NK-92 treated with Interleukin-12 subunit alpha and Interleukin-12 subunit beta, amount 100 ng/mL, for 24 hours (cell line): ENCODE results near the gene SGMS1.
"Not testable (repeated sequence)": the region's sequence is repeated elsewhere in the genome, so short reads cannot be mapped to it uniquely, and the experiment has no call there.

Source experiments
- DNase-seq: peaks from one replicate; lab custom pipeline; 2025; lab: John Stamatoyannopoulos, UW

The SGMS1 gene

GRCh38 chr10:50508315-50509051 lies 115.3 kb downstream of the SGMS1 start:
- no peak for DNase-seq

GRCh38 chr10:50506861-50507573 lies 116.7 kb downstream of the SGMS1 start:
- DNase-seq, result no peak

- DNase-seq, result no peak
These were observed 119.4 kb downstream of the SGMS1 start for GRCh38 chr10:50504389-50504788.

- no peak for DNase-seq
These were observed 120.0 kb downstream of the SGMS1 start for GRCh38 chr10:50503661-50504320.

GRCh38 chr10:50503156-50503555 lies 120.6 kb downstream of the SGMS1 start:
- DNase-seq, result not testable (repeated sequence)

GRCh38 chr10:50501924-50502452 lies 121.8 kb downstream of the SGMS1 start:
- no peak for DNase-seq

GRCh38 chr10:50501478-50501877 lies 122.3 kb downstream of the SGMS1 start:
- no peak for DNase-seq

- DNase-seq, result no peak
These were observed 125.3 kb downstream of the SGMS1 start for GRCh38 chr10:50498465-50498864.

DNA sequence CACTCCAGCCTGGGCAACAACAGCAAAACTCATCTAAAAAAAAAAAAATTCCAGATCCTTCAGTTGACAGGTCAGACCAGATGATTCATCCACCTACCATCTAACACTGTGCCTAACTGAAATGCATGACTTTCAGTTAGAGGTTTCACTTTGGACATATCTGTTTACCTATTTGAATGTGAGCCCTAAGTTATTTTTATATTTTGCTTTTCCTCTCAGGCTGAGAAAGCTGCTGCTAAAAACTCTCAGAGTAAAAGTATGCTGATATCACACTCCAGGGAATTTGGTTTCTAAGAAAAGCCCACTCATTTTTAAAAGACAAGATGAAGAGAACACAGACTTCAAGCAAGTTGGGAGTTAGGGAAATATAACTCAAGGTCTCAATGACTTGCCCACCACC lies 126.0 kb downstream of the SGMS1 start:
- no peak for DNase-seq

GRCh38 chr10:50496228-50496627 lies 127.5 kb downstream of the SGMS1 start:
- DNase-seq, result no peak

- DNase-seq, result no peak
These were observed 133.5 kb downstream of the SGMS1 start for GRCh38 chr10:50490241-50490640.

GRCh38 chr10:50484550-50484949 lies 139.2 kb downstream of the SGMS1 start:
- not testable (repeated sequence) for DNase-seq

GRCh38 chr10:50480054-50481007 lies 143.4 kb downstream of the SGMS1 start:
- DNase-seq, result no peak

GRCh38 chr10:50477287-50478203 lies 146.2 kb downstream of the SGMS1 start:
- no peak for DNase-seq

DNA sequence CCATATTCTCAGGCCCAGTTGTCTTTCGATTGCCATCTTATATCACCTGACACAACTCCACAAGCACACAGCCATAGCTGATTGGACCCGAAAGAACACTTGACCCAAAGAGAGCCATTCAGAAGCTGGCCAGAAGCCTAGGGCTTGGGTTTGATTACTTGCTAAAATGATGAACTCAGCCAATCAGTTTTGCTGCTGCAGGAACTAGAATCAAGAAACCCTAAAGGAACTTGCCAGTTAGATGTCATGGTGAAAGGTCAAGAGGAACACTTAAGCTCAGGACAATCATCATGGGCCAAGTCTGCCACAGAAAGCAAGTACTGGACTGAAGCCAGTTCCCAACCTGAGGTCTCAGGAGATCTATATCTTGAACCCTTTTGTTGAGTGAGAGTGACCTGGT lies 150.0 kb downstream of the SGMS1 start:
- DNase-seq, result no peak

- no peak for DNase-seq
These were observed 150.8 kb downstream of the SGMS1 start for GRCh38 chr10:50472914-50473313.

- DNase-seq, result no peak
These were observed 152.2 kb downstream of the SGMS1 start for GRCh38 chr10:50471583-50471975.

- no peak for DNase-seq
These were observed 152.8 kb downstream of the SGMS1 start for GRCh38 chr10:50470798-50471582.

DNA sequence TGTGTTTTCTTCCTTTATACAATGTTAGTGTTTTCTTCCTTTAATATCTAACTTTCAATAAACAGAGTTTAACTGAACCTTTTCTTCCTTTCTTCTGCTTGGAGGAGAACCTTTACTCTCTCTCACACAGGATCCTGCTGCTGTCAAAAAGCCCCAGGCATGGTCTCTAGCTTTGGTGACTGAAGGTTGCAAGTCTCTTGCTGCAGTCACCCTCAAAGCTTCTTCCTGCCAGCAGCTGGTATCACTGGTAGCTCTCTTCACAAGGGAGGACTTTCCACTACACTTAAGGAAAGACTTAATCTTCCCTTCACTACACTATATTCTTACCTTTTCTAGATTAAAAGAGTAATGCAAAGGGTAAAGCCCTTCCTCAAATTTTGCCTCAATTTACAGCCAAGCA lies 153.4 kb downstream of the SGMS1 start:
- DNase-seq, result no peak

DNA sequence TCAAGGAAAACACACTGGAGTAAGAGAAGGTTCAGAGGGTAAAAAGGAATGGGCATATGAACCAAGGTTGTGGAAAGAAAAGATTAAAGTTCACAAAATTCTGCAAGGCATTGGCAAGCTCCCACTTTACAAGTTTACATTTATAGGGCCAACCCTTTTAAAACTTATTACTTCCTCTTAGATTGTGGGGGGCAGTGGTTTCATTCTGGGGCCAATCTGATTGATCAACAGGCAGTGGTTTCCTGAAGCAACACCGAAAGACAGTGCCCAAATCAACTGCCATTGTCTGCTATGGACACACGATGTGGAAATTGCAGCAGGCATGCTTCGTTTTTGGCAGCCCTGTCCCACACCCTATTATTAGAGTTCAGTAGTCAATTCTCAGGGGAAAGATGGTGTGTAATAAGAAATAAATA lies 154.0 kb downstream of the SGMS1 start:
- DNase-seq, result no peak
